Mesodermal cell (in vitro differentiated cells): ENCODE measurements around the gene EFNA1.
"Not testable (repeated sequence)": the region's sequence is repeated elsewhere in the genome, so short reads cannot be mapped to it uniquely, and the experiment has no call there.

Source experiments
- H3K27ac ChIP-seq: 2 replicates; pipeline ENCODE4 v1.7.0; 2013; ENCODE audit warnings: mild to moderate bottlenecking, low read depth, low read length, moderate library complexity; ENCODE audit not compliant: severe bottlenecking
- H3K36me3 ChIP-seq: 2 replicates; pipeline ENCODE4 v1.7.1; 2013; ENCODE audit warnings: mild to moderate bottlenecking, low read length, moderate library complexity; ENCODE audit not compliant: control insufficient read depth, insufficient read depth
- H3K4me1 ChIP-seq: one replicate; pipeline ENCODE4 v1.7.1; 2013; ENCODE audit warnings: mild to moderate bottlenecking, low read length; ENCODE audit not compliant: insufficient read depth, control insufficient read depth, poor library complexity, severe bottlenecking
- H3K4me3 ChIP-seq: 2 replicates; pipeline ENCODE4 v1.7.0; 2013; ENCODE audit warnings: low read length, control low read depth, mild to moderate bottlenecking; ENCODE audit not compliant: insufficient read depth, poor library complexity, severe bottlenecking; ENCODE audit errors: extremely low read depth
- H3K9me3 ChIP-seq: 2 replicates; pipeline ENCODE4 v1.7.1; 2013; ENCODE audit warnings: mild to moderate bottlenecking, low read length, moderate library complexity; ENCODE audit not compliant: control insufficient read depth
- WGBS, 2 experiments: methylation state at CpG; one replicate each; pipeline ENCODE4 v1.1.5; 2013; ENCODE audit warnings: missing lambda C conversion rate in 2 of 2; ENCODE audit not compliant: insufficient coverage in 2 of 2; 5-methylcytosine and 5-hydroxymethylcytosine counted together

The EFNA1 gene

DNA sequence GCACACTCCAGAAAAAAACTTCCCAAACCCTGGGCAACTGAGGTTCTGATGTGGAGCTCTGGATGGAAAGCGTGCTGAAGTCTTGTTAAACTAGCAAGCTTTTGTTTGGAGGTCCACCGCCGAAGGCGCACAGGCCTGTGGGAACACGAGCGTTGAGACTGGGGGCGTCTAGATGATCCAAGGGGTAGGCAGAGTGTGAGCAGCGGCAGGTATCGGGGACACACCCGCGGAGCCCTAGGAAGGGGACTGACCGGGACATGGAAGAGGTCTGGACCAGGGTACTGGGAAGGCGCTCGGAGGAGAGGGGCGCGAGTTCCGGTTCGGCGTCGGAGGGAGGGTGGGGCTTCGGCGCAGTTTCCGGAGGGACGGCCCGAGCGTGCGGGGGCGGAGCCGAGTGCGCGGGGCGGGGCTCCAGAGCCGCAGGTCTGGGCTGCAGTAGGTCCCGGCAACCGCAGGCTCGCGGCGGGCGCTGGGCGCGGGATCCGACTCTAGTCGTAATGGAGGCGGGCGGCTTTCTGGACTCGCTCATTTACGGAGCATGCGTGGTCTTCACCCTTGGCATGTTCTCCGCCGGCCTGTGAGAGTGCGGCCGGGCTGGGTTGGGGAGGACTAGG lies 7.8 kb downstream of the EFNA1 start, which contains the start of gene SLC50A1:
Gene SLC50A1, plus strand, starts transcription at position 438 of the 614 bp plus-strand sequence. Its CDS starts 60 bp downstream, at position 498.
- H3K9me3 ChIP-seq = no peaks in the 10 kb centered on the region
- peak within 1 kb of the TSS; percentile 97 for H3K27ac ChIP-seq
- peaks cover 14% of the 10 kb centered on the region for H3K4me1 ChIP-seq
- peaks cover 49% of the 10 kb centered on the region for H3K36me3 ChIP-seq
- WGBS, 2 experiments = 0% methylated on average over 50 to 52 of the region's 52 CpGs
- H3K4me3 ChIP-seq = peak within 1 kb of the TSS; percentile 76

DNA sequence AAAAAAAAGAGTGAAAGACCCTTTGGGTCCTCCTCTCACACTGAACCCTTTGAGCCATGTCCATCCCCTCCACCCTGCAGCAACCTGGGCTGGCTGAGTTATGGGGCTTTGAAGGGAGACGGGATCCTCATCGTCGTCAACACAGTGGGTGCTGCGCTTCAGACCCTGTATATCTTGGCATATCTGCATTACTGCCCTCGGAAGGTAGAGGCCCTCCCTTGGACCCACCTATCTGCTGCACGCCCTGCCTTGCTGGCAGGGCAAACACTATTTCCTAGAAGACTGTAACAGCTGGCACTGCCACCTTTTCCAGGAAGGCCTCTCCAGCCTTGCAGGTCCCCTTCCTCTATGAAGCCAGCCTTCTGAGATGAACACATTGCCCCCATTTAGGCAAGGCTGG lies 9.1 kb downstream of the EFNA1 start:
- Histone ChIP-seq H3K36me3 (peaks cover 38% of the 10 kb centered on the region), H3K4me1 (peaks cover 12% of the 10 kb centered on the region), H3K4me3 (peak overlapping the region; percentile 76), H3K9me3 (no peaks in the 10 kb centered on the region), H3K27ac (no peak overlapping the region)
- 67 to 68% methylated on average over 6 of the region's 6 CpGs for WGBS, 2 experiments

DNA sequence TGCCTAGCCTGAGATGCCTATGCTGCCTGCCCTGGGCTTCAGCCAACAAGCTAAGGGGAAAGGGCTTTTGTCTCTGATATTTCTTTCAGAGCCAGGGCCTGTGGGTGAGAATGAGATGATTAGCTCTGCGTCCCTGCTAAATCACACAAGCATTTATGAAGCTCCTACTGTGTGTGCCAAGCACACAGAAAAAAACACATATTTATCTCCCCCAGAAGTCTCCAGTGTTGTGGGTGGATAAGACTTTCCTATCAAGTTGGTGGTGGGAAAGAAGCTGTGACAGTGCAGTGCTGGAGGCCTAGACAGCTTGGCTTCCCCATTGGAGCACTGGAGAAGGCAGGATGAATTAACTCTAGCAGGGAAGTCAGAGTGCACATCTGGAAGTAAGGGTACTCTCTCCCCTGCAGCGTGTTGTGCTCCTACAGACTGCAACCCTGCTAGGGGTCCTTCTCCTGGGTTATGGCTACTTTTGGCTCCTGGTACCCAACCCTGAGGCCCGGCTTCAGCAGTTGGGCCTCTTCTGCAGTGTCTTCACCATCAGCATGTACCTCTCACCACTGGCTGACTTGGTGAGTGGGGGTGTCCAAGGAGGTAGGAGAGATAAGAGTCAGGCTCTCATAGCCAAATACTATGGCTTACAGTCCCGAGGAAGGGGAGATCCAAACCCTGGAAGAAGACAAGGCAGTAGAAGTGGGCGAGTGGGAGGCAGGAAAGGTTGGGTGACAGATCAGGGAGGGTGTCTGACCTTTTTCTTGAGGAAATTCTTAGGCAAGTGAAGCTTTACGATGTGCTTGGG lies 9.7 kb downstream of the EFNA1 start:
- peak overlapping the region; percentile 76 for H3K4me3 ChIP-seq
- 89 to 97% methylated on average over 4 to 5 of the region's 6 CpGs for WGBS, 2 experiments
- peaks cover 34% of the 10 kb centered on the region for H3K36me3 ChIP-seq
- no peaks in the 10 kb centered on the region for H3K9me3 ChIP-seq
- H3K27ac ChIP-seq = no peak overlapping the region
- peaks cover 12% of the 10 kb centered on the region for H3K4me1 ChIP-seq

DNA sequence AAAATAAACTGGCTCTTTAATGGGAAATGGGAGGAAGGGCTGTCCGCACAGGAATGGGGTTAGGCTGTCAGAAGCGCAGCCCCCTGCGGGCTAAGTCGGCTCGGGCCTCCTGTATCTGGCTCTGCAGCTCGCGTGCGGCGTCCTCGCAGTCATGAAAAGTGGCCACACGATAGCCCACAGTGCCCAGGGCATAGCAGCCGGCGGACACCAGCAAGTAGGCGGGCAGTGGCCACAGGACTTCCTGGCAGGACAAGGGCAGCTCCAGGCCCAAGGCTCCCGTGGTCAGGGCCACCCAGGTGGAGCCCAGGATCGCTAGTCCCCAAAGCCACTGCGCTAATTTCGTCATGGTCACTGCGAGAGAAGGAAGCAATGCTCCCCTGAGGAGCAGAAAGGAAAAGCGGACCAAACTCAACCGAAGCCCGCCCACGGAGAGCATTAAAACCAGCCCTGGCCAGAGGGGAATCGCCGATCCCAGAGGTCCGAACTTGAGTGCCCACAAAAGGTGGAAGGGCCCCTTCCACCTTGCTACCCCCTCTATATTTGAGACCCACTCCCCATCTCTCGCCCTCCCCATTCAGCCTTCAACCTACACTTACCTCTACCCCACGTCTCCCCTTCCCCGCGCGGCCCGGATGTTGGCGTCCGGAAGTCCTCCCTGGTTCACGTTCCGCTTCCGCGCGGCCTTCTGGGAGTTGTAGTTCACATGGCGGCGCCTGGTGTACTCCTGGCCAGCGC lies 12.4 kb downstream of the EFNA1 start, which contains the start of gene DPM3:
Gene DPM3, minus strand, starts transcription at position 637 of the 735 bp plus-strand sequence. Its CDS starts 291 bp downstream, at position 346.
- peaks cover 13% of the 10 kb centered on the region for H3K36me3 ChIP-seq
- H3K4me3 ChIP-seq = peak within 1 kb of the TSS; percentile 96
- 1 to 2% methylated on average over 41 of the region's 42 CpGs for WGBS, 2 experiments

DNA sequence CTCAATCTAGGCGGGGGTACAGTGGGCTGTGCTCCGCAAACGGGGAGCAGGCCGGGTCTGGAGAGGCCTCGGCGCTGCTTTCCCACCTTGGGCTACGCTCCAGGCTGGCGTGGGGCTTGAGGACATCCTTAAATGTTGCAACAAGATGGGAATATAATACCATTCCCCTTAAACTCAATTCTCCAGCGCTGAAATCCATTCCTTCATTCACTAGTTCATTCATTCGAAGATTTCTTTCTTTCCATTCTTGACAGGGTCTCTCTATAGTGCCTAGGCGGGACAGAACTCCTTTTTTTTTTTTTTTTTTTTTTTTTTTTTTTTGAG lies 12.9 kb downstream of the EFNA1 start:
- no peak overlapping the region for H3K27ac ChIP-seq
- H3K4me1 ChIP-seq = peaks cover 6% of the 10 kb centered on the region
- H3K36me3 ChIP-seq = peaks cover 13% of the 10 kb centered on the region
- WGBS, 2 experiments = 0 to 4% methylated on average over 9 of the region's 11 CpGs
- no peaks in the 10 kb centered on the region for H3K9me3 ChIP-seq
- peak overlapping the region; percentile 96 for H3K4me3 ChIP-seq

More for the DNA sequence above, 12.4 kb downstream of the EFNA1 start, which contains the start of gene DPM3:
- Histone ChIP-seq H3K27ac (peak within 1 kb of the TSS; percentile 69), H3K9me3 (no peaks in the 10 kb centered on the region), H3K4me1 (peaks cover 6% of the 10 kb centered on the region)

DNA sequence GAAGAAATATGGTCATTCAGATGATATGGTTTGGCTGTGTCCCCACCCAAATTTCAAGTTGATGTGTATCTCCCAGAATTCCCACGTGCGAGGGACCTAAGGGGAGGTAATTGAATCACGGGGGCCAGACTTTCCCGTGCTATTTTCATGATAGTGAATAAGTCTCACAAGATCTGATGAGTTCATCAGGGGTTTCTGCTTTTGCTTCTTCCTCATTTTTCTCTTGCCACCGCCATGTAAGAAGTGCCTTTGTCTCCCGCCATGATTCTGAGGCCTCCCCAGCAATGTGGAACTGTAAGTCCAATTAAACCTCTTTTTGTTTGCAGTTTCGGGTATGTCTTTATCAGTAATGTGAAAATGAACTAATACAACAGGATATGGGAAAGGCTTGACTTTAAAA lies 14.1 kb downstream of the EFNA1 start:
- H3K4me3 ChIP-seq = no peak overlapping the region
- WGBS, 2 experiments = 92 to 96% methylated on average over 4 to 6 of the region's 7 CpGs
- H3K4me1 ChIP-seq = peaks cover 5% of the 10 kb centered on the region
- H3K36me3 ChIP-seq = peaks cover 13% of the 10 kb centered on the region
- no peak overlapping the region for H3K27ac ChIP-seq
- H3K9me3 ChIP-seq = no peaks in the 10 kb centered on the region

DNA sequence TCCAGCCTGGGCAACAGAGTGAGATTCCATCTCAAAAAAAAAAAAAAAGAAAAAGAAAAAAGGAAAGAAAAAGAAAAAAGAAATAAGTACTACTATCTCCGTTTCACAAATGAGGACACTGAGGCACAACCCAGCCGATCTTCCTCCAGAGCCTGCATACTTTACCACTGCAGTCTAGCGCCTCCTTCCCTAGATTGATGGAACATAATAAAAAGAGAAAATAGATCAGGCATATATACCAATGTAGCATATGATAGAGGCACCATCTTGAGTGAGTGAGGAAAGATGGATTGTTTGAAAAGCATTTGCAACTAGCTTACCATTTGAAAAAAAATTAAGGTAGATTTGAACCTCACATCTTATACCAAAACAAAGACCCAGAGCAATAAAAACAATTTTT lies 17.8 kb downstream of the EFNA1 start:
- no CpG with 5 or more reads among the region's 3 CpGs for WGBS, 2 experiments
- no peaks in the 10 kb centered on the region for H3K4me1 ChIP-seq
- H3K27ac ChIP-seq = no peak overlapping the region
- H3K4me3 ChIP-seq = no peak overlapping the region
- no peaks in the 10 kb centered on the region for H3K9me3 ChIP-seq
- no peaks in the 10 kb centered on the region for H3K36me3 ChIP-seq

DNA sequence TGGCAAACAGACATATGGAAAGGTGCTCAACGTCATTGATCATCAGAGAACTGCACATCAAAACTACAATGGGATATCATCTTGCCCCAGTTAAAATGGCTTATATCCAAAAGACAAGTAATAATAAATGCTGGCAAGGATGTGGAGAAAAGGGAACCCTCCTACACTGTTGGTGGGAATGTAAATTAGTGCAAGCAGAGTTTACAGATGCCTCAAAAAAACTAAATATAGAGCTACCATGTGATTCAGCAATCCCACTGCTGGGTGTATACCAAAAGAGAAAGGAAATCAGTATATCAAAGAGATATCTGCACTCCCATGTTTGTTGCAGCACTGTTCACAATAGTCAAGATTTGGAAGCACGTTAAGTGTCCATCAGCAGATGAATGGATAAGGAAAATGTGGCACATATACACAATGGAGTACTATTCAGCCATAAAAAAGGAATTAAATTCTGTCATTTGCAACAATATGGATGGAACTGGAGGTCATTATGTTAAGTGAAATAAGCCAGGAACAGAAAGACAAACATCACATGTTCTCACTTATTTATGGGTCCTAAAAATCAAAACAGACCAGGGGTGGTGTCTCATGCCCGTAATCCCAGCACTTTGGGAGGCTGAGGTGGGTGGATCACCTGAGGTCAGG lies 28.4 kb downstream of the EFNA1 start:
- not testable (repeated sequence) for H3K4me3 ChIP-seq, H3K27ac ChIP-seq, H3K36me3 ChIP-seq, H3K9me3 ChIP-seq, H3K4me1 ChIP-seq
- WGBS, 2 experiments = 64% methylated on average over 2 of the region's 3 CpGs; no CpG with 5 or more reads in 1 of the 2 experiments

DNA sequence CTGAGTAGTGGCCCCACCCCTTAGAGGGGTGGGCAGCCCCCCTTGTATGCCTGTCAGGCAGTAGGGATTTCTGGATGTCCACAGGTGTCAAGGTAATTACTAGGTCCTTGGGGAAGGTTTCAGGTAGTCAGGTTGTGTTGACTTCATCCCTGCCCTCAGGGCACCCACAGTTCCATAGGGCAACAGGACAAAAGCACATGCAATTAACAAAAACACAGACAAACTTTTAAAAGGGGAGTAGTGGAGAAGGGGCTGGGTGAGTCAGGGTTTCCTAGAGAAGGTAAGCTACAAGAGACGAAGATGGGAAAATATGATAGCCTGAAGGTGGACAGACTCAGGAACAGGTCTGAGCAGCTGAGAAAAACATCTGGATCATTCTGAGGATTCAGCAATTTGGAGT lies 31.3 kb downstream of the EFNA1 start:
- H3K4me1 ChIP-seq = no peaks in the 10 kb centered on the region
- H3K27ac ChIP-seq = no peak overlapping the region
- H3K36me3 ChIP-seq = no peaks in the 10 kb centered on the region
- 88 to 89% methylated on average over 1 of the region's 1 CpG for WGBS, 2 experiments
- H3K4me3 ChIP-seq = no peak overlapping the region
- H3K9me3 ChIP-seq = no peaks in the 10 kb centered on the region

DNA sequence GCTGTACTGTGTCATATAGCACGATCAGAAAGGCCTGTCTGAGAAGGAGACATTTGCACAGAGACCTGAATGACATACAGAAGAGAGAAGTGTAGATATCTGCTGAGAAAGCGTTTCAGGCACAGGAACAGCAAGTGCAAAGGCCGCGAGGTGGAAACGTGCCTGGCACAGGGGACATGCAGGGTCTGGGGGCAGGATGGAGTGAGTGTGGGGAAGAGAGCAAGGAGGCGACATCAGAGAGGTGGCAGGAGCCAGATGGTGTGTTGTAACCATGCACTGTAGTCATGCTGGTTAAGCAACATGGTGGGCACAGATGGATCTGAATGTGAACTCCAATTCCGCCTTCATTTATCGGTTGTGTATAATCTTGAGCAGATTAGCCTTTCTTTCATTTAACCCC lies 32.5 kb downstream of the EFNA1 start:
- Histone ChIP-seq H3K9me3 (no peaks in the 10 kb centered on the region), H3K36me3 (no peaks in the 10 kb centered on the region), H3K27ac (no peak overlapping the region), H3K4me3 (no peak overlapping the region), H3K4me1 (no peaks in the 10 kb centered on the region)
- 92% methylated on average over 6 to 7 of the region's 8 CpGs for WGBS, 2 experiments
